ENCODE data around the gene ERFL.

ERFL gene

DNA sequence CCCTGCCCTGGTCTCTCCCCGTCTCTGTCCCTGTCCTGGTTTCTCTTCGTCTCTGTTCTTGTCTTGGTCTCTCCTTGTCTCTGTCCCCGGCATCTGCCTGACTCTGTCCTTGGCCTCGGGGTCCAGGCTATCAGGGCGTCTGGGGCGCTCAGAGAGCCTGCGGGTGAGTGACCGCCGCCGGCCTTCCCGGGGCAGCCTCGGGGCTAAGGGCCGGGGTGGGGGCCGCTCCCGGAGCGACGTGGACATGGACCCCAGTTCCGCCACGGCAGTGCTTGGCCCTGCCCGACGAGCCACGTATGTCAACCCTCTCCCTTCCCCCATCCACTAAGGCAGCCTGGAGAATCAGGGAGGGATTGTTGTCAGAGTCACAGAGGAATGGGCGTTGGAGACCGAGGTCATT is 30.4 kb downstream of the ERFL start:
- H3K4me1 ChIP-seq (ENCODE audit: control insufficient read depth in 5 of 5, insufficient read depth in 5 of 5, low read length in 5 of 5) = peaks cover 0 to 3% (median 0%) of the 10 kb centered on the region in 5 donors
- H3K36me3 ChIP-seq (ENCODE audit: control insufficient read depth in 5 of 5, insufficient read depth in 5 of 5, low read length in 5 of 5) = peaks cover 3 to 87% (median 72%) of the 10 kb centered on the region in 5 donors

DNA sequence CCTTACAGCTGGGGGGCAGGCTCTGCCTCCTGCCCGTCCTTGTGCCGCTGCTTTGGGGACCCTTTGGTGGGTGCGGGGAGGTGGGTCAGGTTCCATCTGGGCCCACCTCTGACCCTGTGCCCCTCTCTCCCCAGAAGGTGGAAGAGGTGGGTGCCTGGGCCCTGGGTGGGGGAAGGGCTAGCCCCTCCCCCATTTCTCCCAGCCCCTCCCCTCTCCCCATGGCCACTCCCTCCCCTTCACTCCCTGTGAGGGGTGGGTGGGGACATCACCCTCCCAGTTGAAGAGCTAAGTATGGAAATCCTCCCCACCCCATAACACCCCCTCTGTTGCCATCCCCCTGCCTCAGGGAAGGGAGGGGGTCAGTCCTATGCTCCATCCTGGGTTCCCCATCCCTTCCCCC is 31.1 kb downstream of the ERFL start:
- no peaks in the 10 kb centered on the region for H3K27me3 ChIP-seq (ENCODE audit: control insufficient read depth in 5 of 5, insufficient read depth in 4 of 5, low read length in 5 of 5)
- H3K9ac ChIP-seq (ENCODE audit: low read length in 5 of 5) = no peak overlapping the region
- H3K4me1 ChIP-seq (ENCODE audit: control insufficient read depth in 5 of 5, insufficient read depth in 5 of 5, low read length in 5 of 5) = peaks cover 0 to 3% (median 0%) of the 10 kb centered on the region in 5 donors
- no peaks in the 10 kb centered on the region for H3K9me3 ChIP-seq (ENCODE audit: control insufficient read depth in 5 of 5, low read length in 5 of 5)
- H3K4me3 ChIP-seq (ENCODE audit: low read depth in 1 of 5, low read length in 5 of 5) = no peak overlapping the region
- H3K36me3 ChIP-seq (ENCODE audit: control insufficient read depth in 5 of 5, insufficient read depth in 5 of 5, low read length in 5 of 5) = peaks cover 3 to 87% (median 72%) of the 10 kb centered on the region in 5 donors
- H3K27ac ChIP-seq (ENCODE audit: low read depth, low read length) = no peak overlapping the region

More for the DNA sequence above, 30.4 kb downstream of the ERFL start:
- Histone ChIP-seq H3K27ac (ENCODE audit: low read depth, low read length) (no peak overlapping the region), H3K9me3 (ENCODE audit: control insufficient read depth in 5 of 5, low read length in 5 of 5) (no peaks in the 10 kb centered on the region), H3K27me3 (ENCODE audit: control insufficient read depth in 5 of 5, insufficient read depth in 4 of 5, low read length in 5 of 5) (no peaks in the 10 kb centered on the region), H3K4me3 (ENCODE audit: low read depth in 1 of 5, low read length in 5 of 5) (no peak overlapping the region), H3K9ac (ENCODE audit: low read length in 5 of 5) (peak overlapping the region in 1 of 5 donors; percentile 13)

DNA sequence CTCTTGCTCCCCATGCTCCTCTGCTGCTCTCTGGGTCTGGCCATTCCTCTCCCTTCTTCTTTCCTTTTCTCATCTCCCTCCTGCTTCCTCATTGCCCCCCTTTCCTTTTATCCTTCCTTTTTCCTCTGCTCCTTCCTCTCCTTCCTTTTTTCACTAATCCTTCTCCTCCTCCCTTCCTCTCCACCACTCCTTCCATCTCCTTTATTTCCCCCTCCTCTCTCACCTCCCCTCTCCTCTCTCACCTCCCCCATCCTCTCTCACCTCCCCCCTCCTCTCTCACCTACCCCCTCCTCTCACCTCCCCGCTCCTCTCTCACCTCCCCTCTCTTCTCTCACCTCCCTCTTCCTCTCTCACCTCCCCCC is 31.7 kb downstream of the ERFL start:
- no peak overlapping the region for H3K4me3 ChIP-seq (ENCODE audit: low read depth in 1 of 5, low read length in 5 of 5)
- no peak overlapping the region for H3K9ac ChIP-seq (ENCODE audit: low read length in 5 of 5)
- peaks cover 3 to 87% (median 70%) of the 10 kb centered on the region in 5 donors for H3K36me3 ChIP-seq (ENCODE audit: control insufficient read depth in 5 of 5, insufficient read depth in 5 of 5, low read length in 5 of 5)
- no peak overlapping the region for H3K27ac ChIP-seq (ENCODE audit: low read depth, low read length)
- H3K4me1 ChIP-seq (ENCODE audit: control insufficient read depth in 5 of 5, insufficient read depth in 5 of 5, low read length in 5 of 5) = peaks cover 0 to 3% (median 0%) of the 10 kb centered on the region in 5 donors
- H3K9me3 ChIP-seq (ENCODE audit: control insufficient read depth in 5 of 5, low read length in 5 of 5) = no peaks in the 10 kb centered on the region
- no peaks in the 10 kb centered on the region for H3K27me3 ChIP-seq (ENCODE audit: control insufficient read depth in 5 of 5, insufficient read depth in 4 of 5, low read length in 5 of 5)

DNA sequence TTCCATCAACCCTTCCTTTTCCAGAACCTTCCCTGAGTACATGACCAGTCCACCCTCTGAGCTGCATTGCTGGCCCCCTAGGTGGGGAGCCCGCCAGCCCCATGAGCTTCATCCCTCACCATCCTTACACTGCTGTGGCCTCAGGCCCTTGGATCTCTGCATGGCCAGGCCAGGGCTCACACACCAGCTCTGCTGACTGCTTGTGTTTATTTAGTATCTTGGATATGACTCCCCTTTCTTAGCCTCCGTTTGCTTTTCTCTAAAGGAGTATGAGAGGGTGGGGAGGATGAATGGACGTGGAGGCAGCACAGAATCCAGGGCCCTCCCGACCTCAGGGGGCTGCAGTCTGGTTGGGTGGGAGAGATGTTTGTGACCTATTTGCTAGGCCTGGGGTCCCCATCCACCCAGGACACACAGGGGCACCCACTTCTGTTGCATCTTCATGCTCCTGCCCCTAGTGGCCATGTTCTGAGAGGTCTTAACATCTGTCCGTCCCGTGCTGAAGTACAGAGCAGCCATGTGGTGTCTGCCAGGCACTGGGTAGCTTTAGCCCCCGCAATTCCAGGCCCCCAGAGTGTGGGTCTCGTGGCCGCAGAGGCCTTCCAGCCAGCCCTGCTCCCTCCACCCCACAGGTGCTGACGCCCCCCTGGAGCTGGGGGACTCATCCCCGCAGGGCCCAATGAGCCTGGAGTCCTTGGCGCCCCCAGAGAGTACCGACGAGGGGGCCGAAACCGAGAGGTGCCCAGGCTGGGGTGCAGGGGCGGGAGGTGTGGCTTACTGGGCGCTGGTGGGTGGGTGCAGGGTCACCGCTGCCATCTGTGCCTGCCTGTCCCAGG is 32.3 kb downstream of the ERFL start:
- peaks cover 0 to 3% (median 0%) of the 10 kb centered on the region in 5 donors for H3K4me1 ChIP-seq (ENCODE audit: control insufficient read depth in 5 of 5, insufficient read depth in 5 of 5, low read length in 5 of 5)
- H3K27me3 ChIP-seq (ENCODE audit: control insufficient read depth in 5 of 5, insufficient read depth in 4 of 5, low read length in 5 of 5) = no peaks in the 10 kb centered on the region
- no peak overlapping the region for H3K27ac ChIP-seq (ENCODE audit: low read depth, low read length)
- H3K9ac ChIP-seq (ENCODE audit: low read length in 5 of 5) = peak overlapping the region in 1 of 5 donors; percentile 35
- no peaks in the 10 kb centered on the region for H3K9me3 ChIP-seq (ENCODE audit: control insufficient read depth in 5 of 5, low read length in 5 of 5)
- H3K4me3 ChIP-seq (ENCODE audit: low read depth in 1 of 5, low read length in 5 of 5) = no peak overlapping the region
- H3K36me3 ChIP-seq (ENCODE audit: control insufficient read depth in 5 of 5, insufficient read depth in 5 of 5, low read length in 5 of 5) = peaks cover 3 to 88% (median 67%) of the 10 kb centered on the region in 5 donors

DNA sequence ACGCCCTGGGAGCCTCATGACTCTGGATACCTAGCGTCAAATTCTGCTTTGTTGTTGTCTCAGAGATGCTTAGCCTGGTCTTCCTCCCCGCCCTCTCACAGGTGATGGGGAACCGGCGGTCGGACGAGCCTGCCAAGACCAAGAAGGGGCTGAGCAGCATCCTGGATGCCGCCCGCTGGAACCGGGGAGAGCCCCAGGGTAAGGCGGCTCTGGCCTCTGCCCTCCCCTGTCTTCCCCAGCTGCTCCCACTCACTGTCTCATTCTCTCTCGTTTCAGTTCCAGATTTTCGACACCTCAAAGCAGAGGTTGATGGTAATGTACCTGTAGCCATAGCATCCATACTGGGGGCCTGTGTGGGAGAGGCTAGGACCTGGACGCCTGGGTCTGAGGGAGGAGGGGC is 33.9 kb downstream of the ERFL start:
- Histone ChIP-seq H3K9ac (ENCODE audit: low read length in 5 of 5) (no peak overlapping the region), H3K27me3 (ENCODE audit: control insufficient read depth in 5 of 5, insufficient read depth in 4 of 5, low read length in 5 of 5) (no peaks in the 10 kb centered on the region), H3K4me3 (ENCODE audit: low read depth in 1 of 5, low read length in 5 of 5) (no peak overlapping the region), H3K27ac (ENCODE audit: low read depth, low read length) (no peak overlapping the region), H3K4me1 (ENCODE audit: control insufficient read depth in 5 of 5, insufficient read depth in 5 of 5, low read length in 5 of 5) (peaks cover 0 to 3% (median 0%) of the 10 kb centered on the region in 5 donors), H3K9me3 (ENCODE audit: control insufficient read depth in 5 of 5, low read length in 5 of 5) (no peaks in the 10 kb centered on the region), H3K36me3 (ENCODE audit: control insufficient read depth in 5 of 5, insufficient read depth in 5 of 5, low read length in 5 of 5) (peaks cover 0 to 86% (median 61%) of the 10 kb centered on the region in 5 donors)

DNA sequence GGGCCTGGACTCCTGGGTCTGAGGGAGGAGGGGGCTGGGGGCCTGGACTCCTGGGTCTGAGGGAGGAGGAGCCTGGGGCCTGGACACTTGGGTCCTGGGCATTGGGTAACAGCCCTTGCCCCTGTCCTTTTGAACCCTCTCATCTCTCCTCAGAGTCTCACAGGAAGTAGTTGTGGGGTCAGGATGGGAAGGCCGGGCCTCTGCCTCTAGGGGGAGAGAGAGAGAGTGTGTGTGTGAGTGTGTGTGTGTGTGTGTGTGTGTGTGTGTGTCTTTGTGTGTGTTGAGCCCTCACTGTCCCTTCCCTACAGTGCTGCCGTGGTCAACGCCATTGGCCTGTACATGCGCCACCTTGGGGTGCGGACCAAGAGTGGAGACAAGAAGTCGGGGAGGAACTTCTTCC is 34.4 kb downstream of the ERFL start:
- H3K36me3 ChIP-seq (ENCODE audit: control insufficient read depth in 5 of 5, insufficient read depth in 5 of 5, low read length in 5 of 5) = peaks cover 0 to 87% (median 62%) of the 10 kb centered on the region in 5 donors
- H3K27ac ChIP-seq (ENCODE audit: low read depth, low read length) = no peak overlapping the region
- H3K27me3 ChIP-seq (ENCODE audit: control insufficient read depth in 5 of 5, insufficient read depth in 4 of 5, low read length in 5 of 5) = no peaks in the 10 kb centered on the region
- no peaks in the 10 kb centered on the region for H3K9me3 ChIP-seq (ENCODE audit: control insufficient read depth in 5 of 5, low read length in 5 of 5)
- no peak overlapping the region for H3K9ac ChIP-seq (ENCODE audit: low read length in 5 of 5)
- peaks cover 0 to 3% (median 0%) of the 10 kb centered on the region in 5 donors for H3K4me1 ChIP-seq (ENCODE audit: control insufficient read depth in 5 of 5, insufficient read depth in 5 of 5, low read length in 5 of 5)
- H3K4me3 ChIP-seq (ENCODE audit: low read depth in 1 of 5, low read length in 5 of 5) = no peak overlapping the region

DNA sequence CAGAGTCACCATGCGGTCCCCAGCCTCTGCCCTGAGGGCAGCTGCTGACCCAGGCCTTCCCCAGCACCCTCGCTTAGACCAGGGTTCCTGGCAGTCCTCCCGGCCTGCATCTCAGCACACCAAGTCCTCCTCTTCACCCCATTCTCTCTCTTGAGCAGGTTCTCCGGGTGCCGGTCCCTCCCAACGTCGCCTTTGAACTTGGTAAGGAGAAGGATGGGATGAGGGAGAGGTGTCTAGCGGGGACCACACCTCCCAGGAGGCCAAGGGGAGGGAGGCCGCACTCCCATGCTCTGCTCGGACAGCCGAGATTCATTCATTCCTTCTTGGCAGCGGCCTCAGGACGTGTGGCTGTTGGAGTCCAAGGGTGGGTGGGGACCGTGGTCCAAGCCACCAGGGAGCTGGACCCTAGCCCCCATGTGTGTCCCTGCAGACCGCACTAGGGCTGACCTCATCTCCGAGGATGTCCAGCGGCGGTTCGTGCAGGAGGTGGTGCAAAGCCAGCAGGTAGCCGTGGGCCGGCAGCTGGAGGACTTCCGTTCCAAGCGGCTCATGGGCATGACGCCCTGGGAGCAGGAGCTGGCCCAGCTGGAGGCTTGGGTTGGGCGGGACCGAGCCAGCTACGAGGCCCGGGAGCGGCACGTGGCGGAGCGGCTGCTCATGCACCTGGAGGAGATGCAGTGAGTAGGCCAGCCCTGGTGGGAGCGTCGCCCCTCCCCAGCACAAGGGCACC is 35.9 kb downstream of the ERFL start:
- no peak overlapping the region for H3K9ac ChIP-seq (ENCODE audit: low read length in 5 of 5)
- H3K36me3 ChIP-seq (ENCODE audit: control insufficient read depth in 5 of 5, insufficient read depth in 5 of 5, low read length in 5 of 5) = peaks cover 0 to 84% (median 56%) of the 10 kb centered on the region in 5 donors
- no peaks in the 10 kb centered on the region for H3K27me3 ChIP-seq (ENCODE audit: control insufficient read depth in 5 of 5, insufficient read depth in 4 of 5, low read length in 5 of 5)
- no peak overlapping the region for H3K4me3 ChIP-seq (ENCODE audit: low read depth in 1 of 5, low read length in 5 of 5)
- H3K27ac ChIP-seq (ENCODE audit: low read depth, low read length) = no peak overlapping the region
- H3K9me3 ChIP-seq (ENCODE audit: control insufficient read depth in 5 of 5, low read length in 5 of 5) = no peaks in the 10 kb centered on the region
- peaks cover 0 to 7% (median 2%) of the 10 kb centered on the region in 5 donors for H3K4me1 ChIP-seq (ENCODE audit: control insufficient read depth in 5 of 5, insufficient read depth in 5 of 5, low read length in 5 of 5)

DNA sequence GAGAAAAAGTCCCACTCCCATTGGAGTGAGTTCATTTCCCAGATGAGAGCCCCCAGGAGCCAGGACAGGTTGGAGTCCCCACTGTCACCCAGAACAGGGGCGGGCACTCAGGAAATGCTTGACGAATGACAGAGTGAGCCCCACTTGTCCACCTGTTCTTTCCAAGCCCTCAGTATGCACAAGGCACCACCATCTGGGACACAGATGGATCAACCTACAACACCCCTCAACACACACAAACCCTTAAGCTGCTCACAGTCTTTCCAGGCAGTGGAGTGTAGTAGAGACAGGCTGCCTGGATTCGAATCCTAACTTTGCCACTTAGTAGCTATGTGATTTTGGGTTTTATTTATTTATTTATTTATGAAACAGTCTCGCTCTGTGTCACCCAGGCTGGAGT is 37.3 kb downstream of the ERFL start:
- H3K9me3 ChIP-seq (ENCODE audit: control insufficient read depth in 5 of 5, low read length in 5 of 5) = no peaks in the 10 kb centered on the region
- H3K4me1 ChIP-seq (ENCODE audit: control insufficient read depth in 5 of 5, insufficient read depth in 5 of 5, low read length in 5 of 5) = peaks cover 0 to 21% (median 10%) of the 10 kb centered on the region in 5 donors
- no peak overlapping the region for H3K27ac ChIP-seq (ENCODE audit: low read depth, low read length)
- H3K36me3 ChIP-seq (ENCODE audit: control insufficient read depth in 5 of 5, insufficient read depth in 5 of 5, low read length in 5 of 5) = peaks cover 0 to 76% (median 50%) of the 10 kb centered on the region in 5 donors
- H3K9ac ChIP-seq (ENCODE audit: low read length in 5 of 5) = no peak overlapping the region
- H3K4me3 ChIP-seq (ENCODE audit: low read depth in 1 of 5, low read length in 5 of 5) = no peak overlapping the region
- H3K27me3 ChIP-seq (ENCODE audit: control insufficient read depth in 5 of 5, insufficient read depth in 4 of 5, low read length in 5 of 5) = no peaks in the 10 kb centered on the region

DNA sequence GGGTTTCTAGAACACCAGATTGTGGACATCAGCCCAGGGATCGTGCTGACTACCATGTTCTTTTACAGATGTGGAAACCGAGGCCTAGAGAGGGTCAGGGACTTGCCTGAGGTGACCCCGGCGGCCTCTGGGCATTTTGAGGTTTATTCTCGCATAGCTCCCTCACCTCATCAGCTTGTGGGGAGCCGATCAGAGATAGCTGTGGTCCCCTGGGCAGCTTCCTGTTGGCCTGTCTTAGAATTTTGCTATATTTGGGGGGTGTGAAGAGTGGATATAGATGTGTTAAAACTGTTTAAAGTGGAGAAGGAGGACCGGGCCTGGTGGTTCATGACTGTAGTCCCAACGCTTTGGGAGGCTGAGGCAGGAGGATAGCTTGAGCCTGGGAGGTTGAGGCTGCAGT is 38.4 kb downstream of the ERFL start:
- Histone ChIP-seq H3K27me3 (ENCODE audit: control insufficient read depth in 5 of 5, insufficient read depth in 4 of 5, low read length in 5 of 5) (no peaks in the 10 kb centered on the region), H3K4me3 (ENCODE audit: low read depth in 1 of 5, low read length in 5 of 5) (no peak overlapping the region), H3K27ac (ENCODE audit: low read depth, low read length) (no peak overlapping the region), H3K9ac (ENCODE audit: low read length in 5 of 5) (no peak overlapping the region), H3K36me3 (ENCODE audit: control insufficient read depth in 5 of 5, insufficient read depth in 5 of 5, low read length in 5 of 5) (peaks cover 0 to 66% (median 39%) of the 10 kb centered on the region in 5 donors), H3K4me1 (ENCODE audit: control insufficient read depth in 5 of 5, insufficient read depth in 5 of 5, low read length in 5 of 5) (peaks cover 2 to 28% (median 15%) of the 10 kb centered on the region in 5 donors), H3K9me3 (ENCODE audit: control insufficient read depth in 5 of 5, low read length in 5 of 5) (no peaks in the 10 kb centered on the region)

DNA sequence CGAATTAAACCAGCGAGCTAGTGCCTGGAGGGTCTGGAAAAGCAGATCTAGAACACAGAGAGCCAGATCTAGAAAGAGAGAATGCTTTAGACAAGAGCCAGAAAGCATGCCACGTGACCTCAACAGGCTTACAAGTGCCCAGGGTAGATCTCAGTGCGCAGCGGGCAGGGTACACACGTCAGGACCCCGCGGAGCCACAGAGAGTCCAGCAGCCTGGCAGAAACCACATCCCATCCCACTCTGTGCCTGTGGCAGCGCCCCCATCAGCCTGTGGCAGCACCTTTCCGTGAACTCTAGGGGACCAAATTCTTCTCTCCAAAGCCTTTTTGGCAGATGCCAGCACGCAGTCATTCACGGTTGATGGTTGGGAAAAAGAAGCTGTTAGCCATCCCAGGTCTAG is 39.3 kb downstream of the ERFL start:
- Histone ChIP-seq H3K27ac (ENCODE audit: low read depth, low read length) (no peak overlapping the region), H3K4me3 (ENCODE audit: low read depth in 1 of 5, low read length in 5 of 5) (no peak overlapping the region), H3K4me1 (ENCODE audit: control insufficient read depth in 5 of 5, insufficient read depth in 5 of 5, low read length in 5 of 5) (peaks cover 4 to 35% (median 23%) of the 10 kb centered on the region in 5 donors), H3K27me3 (ENCODE audit: control insufficient read depth in 5 of 5, insufficient read depth in 4 of 5, low read length in 5 of 5) (no peaks in the 10 kb centered on the region), H3K9me3 (ENCODE audit: control insufficient read depth in 5 of 5, low read length in 5 of 5) (no peaks in the 10 kb centered on the region), H3K9ac (ENCODE audit: low read length in 5 of 5) (no peak overlapping the region), H3K36me3 (ENCODE audit: control insufficient read depth in 5 of 5, insufficient read depth in 5 of 5, low read length in 5 of 5) (peaks cover 0 to 57% (median 31%) of the 10 kb centered on the region in 5 donors)
